MM.1S (cell line): Measurements from ENCODE around the gene CUL1.
A peak's percentile ranks its signal among the peaks of the same experiment; 100 is the strongest.

Experiments
- DNase-seq: peaks from one replicate; pipeline ENCODE4 v3.0.0-alpha.2; 2015
- H2AFZ ChIP-seq: fragments of 300-600 bp; sonication (generic); 2 replicates; pipeline ENCODE4 v1.6.0; 2016; ENCODE audit warnings: antibody characterized with exemption, low read length
- H3F3A ChIP-seq: fragments of 300-600 bp; sonication (generic); 2 replicates; pipeline ENCODE4 v1.6.1; 2016; ENCODE audit warnings: mild to moderate bottlenecking, antibody characterized with exemption, low read length, moderate library complexity, mixed read lengths; ENCODE audit not compliant: insufficient read depth
- H3K27ac ChIP-seq: fragments of 300-600 bp; sonication (generic); 2 replicates; pipeline ENCODE4 v1.5.1; 2016; ENCODE audit warnings: mild to moderate bottlenecking, low read length
- H3K27me3 ChIP-seq: fragments of 300-600 bp; sonication (generic); replicated peaks from 2 replicates; pipeline ENCODE4 v1.6.0; 2016; ENCODE audit warnings: low read length; ENCODE audit not compliant: insufficient read depth
- H3K36me3 ChIP-seq: fragments of 300-600 bp; sonication (generic); replicated peaks from 2 replicates; pipeline ENCODE4 v1.6.1; 2016; ENCODE audit warnings: mild to moderate bottlenecking, low read length, mixed read lengths; ENCODE audit not compliant: insufficient read depth
- H3K4me1 ChIP-seq: fragments of 300-600 bp; sonication (generic); 2 replicates; pipeline ENCODE4 v1.6.1; 2016; ENCODE audit warnings: low read length, mixed read lengths
- H3K4me2 ChIP-seq: fragments of 300-600 bp; sonication (generic); 2 replicates; pipeline ENCODE4 v1.6.0; 2016; ENCODE audit warnings: low read depth, low read length
- H3K4me3 ChIP-seq: fragments of 300-600 bp; sonication (generic); 2 replicates; pipeline ENCODE4 v1.5.1; 2016; ENCODE audit warnings: low read length, mixed read lengths
- H3K79me2 ChIP-seq: fragments of 300-600 bp; sonication (generic); 2 replicates; pipeline ENCODE4 v1.6.1; 2016; ENCODE audit warnings: mixed run types, low read length, mixed read lengths
- H3K9ac ChIP-seq: fragments of 300-600 bp; sonication (generic); 2 replicates; pipeline ENCODE4 v1.6.1; 2016; ENCODE audit warnings: low read length, mixed read lengths
- H3K9me2 ChIP-seq: fragments of 300-600 bp; sonication (generic); replicated peaks from 2 replicates; pipeline ENCODE4 v1.6.1; 2016; ENCODE audit warnings: mild to moderate bottlenecking, low read length, mixed read lengths; ENCODE audit not compliant: insufficient read depth
- H3K9me3 ChIP-seq: fragments of 300-600 bp; sonication (generic); replicated peaks from 2 replicates; pipeline ENCODE4 v1.6.1; 2016; ENCODE audit warnings: mild to moderate bottlenecking, low read length, mixed read lengths; ENCODE audit not compliant: insufficient read depth
- H4K20me1 ChIP-seq: fragments of 300-600 bp; sonication (generic); 2 replicates; pipeline ENCODE4 v1.6.1; 2016; ENCODE audit warnings: mild to moderate bottlenecking, low read length, moderate library complexity, mixed read lengths; ENCODE audit not compliant: insufficient read depth
- CTCF ChIP-seq: fragments of 300-600 bp; sonication (generic); IDR thresholded peaks from 2 replicates; pipeline ENCODE4 v1.5.1; 2016; ENCODE audit warnings: antibody characterized with exemption, low read length, mixed read lengths
- EZH2 ChIP-seq: fragments of 300-600 bp; sonication (generic); optimal IDR thresholded peaks from 2 replicates; pipeline ENCODE3; 2017; ENCODE audit warnings: low read depth, mild to moderate bottlenecking, antibody characterized with exemption, low read length, mixed read lengths
- EZH2phosphoT487 ChIP-seq: fragments of 300-600 bp; sonication (generic); IDR thresholded peaks from 2 replicates; pipeline ENCODE4 v1.6.1; 2018; ENCODE audit warnings: antibody characterized with exemption, low read length

CUL1 gene

GRCh38 chr7:148834605-148835004 lies 135.9 kb downstream of the CUL1 start:
- no peak for TF ChIP-seq CTCF
- TF ChIP-seq EZH2, result no peak
- no peak for TF ChIP-seq EZH2phosphoT487
- Histone ChIP-seq H2AFZ (no peak overlapping the region), H3K9me2 (no peaks in the 10 kb centered on the region), H3K27me3 (no peaks in the 10 kb centered on the region), H3K79me2 (peaks cover 95% of the 10 kb centered on the region), H3K36me3 (no peaks in the 10 kb centered on the region; the same call in 1 of the 2 replicates), H3K9me3 (no peaks in the 10 kb centered on the region), H3K4me1 (peaks cover 9% of the 10 kb centered on the region), H3K4me3 (no peak overlapping the region), H3K9ac (no peak overlapping the region), H3K27ac (no peak overlapping the region), H3K4me2 (no peak overlapping the region), H3F3A (peaks cover 6% of the 10 kb centered on the region), H4K20me1 (peaks cover 4% of the 10 kb centered on the region; the same call in 1 of the 2 replicates)
- DNase-seq, result no peak

- Histone ChIP-seq H3K27ac (no peak overlapping the region), H3K27me3 (no peaks in the 10 kb centered on the region), H3K4me1 (peaks cover 19% of the 10 kb centered on the region), H3K9ac (no peak overlapping the region), H2AFZ (no peak overlapping the region), H3K79me2 (peaks cover 94% of the 10 kb centered on the region), H3F3A (peaks cover 17% of the 10 kb centered on the region), H3K4me2 (no peak overlapping the region), H3K9me3 (no peaks in the 10 kb centered on the region), H3K9me2 (no peaks in the 10 kb centered on the region), H3K4me3 (no peak overlapping the region), H3K36me3 (no peaks in the 10 kb centered on the region), H4K20me1 (peaks cover 4% of the 10 kb centered on the region; the same call in 1 of the 2 replicates)
- no peak for DNase-seq
- no peak for TF ChIP-seq EZH2
- no peak for TF ChIP-seq CTCF
- no peak for TF ChIP-seq EZH2phosphoT487
Measured at GRCh38 chr7:148835854-148836253, 137.2 kb downstream of the CUL1 start.

DNA sequence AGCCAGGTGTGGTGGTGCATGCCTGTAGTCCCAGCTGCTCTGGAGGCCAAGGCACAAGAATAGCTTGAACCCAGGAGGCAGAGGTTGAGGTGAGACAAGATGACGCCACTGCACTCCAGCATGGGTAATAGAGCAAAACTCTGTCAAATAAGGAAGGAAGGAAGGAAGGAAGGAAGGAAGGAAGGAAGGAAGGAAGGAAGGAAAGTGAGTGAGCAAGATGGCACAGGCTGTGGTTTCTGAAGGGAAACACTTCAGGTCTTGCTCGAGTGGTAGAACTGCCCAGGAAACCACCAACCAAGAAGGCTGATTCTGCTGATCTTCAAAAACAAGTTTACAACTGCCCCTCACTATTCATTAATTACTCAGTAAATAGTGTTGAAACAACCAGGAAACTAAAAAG lies 140.2 kb downstream of the CUL1 start:
- peak overlapping the region; percentile 39; the same call in 1 of the 2 replicates for H3K27ac ChIP-seq
- no peak overlapping the region for H3K9ac ChIP-seq
- no peaks in the 10 kb centered on the region for H3K9me2 ChIP-seq
- H2AFZ ChIP-seq, result no peak overlapping the region
- DNase-seq, result peak; percentile 83
- peaks cover 21% of the 10 kb centered on the region for H3F3A ChIP-seq
- H3K4me2 ChIP-seq, result peak overlapping the region; percentile 11; the same call in 1 of the 2 replicates
- H3K4me1 ChIP-seq, result peaks cover 25% of the 10 kb centered on the region
- H4K20me1 ChIP-seq, result no peaks in the 10 kb centered on the region; the same call in 1 of the 2 replicates
- H3K79me2 ChIP-seq, result peaks cover 91% of the 10 kb centered on the region
- H3K9me3 ChIP-seq, result no peaks in the 10 kb centered on the region
- H3K36me3 ChIP-seq, result no peaks in the 10 kb centered on the region
- TF ChIP-seq EZH2phosphoT487 (no peak), EZH2 (no peak), CTCF (no peak)
- no peak overlapping the region for H3K4me3 ChIP-seq
- H3K27me3 ChIP-seq, result no peaks in the 10 kb centered on the region
